Endothelial cell (in vitro differentiated cells): ENCODE data around the gene MYO18B. TPM values are rescaled to one million over a fixed set of nuclear protein-coding genes. Genes with fewer than 3 reads are reported as not detected.

ENCODE experiments used
- DNase-seq: peaks from one replicate; pipeline ENCODE4 v3.0.0; 2021; ENCODE audit warnings: low spot score
- H3K27ac Mint-ChIP-seq: one replicate; pipeline ENCODE4 v1.8.0; 2021; ENCODE audit warnings: mixed read lengths, inconsistent platforms; ENCODE audit not compliant: unreplicated experiment
- H3K27me3 Mint-ChIP-seq: one replicate; pipeline ENCODE4 v1.8.0; 2021; ENCODE audit warnings: mild to moderate bottlenecking, moderate library complexity, mixed read lengths, inconsistent platforms; ENCODE audit not compliant: unreplicated experiment
- H3K36me3 Mint-ChIP-seq: one replicate; pipeline ENCODE4 v1.8.0; 2021; ENCODE audit warnings: mild to moderate bottlenecking, low read depth, mixed read lengths, inconsistent platforms; ENCODE audit not compliant: unreplicated experiment
- H3K4me1 Mint-ChIP-seq: one replicate; pipeline ENCODE4 v1.8.0; 2021; ENCODE audit warnings: mild to moderate bottlenecking, mixed read lengths, inconsistent platforms; ENCODE audit not compliant: unreplicated experiment
- H3K4me3 Mint-ChIP-seq: one replicate; pipeline ENCODE4 v1.8.0; 2021; ENCODE audit warnings: mild to moderate bottlenecking, mixed read lengths, inconsistent platforms; ENCODE audit not compliant: unreplicated experiment
- H3K9me3 Mint-ChIP-seq: one replicate; pipeline ENCODE4 v1.8.0; 2021; ENCODE audit warnings: mixed read lengths, inconsistent platforms; ENCODE audit not compliant: unreplicated experiment
- total RNA-seq: library from RNA; stranded (reverse); fragmentation: NEBNext Ultra II Directional; extraction: Animal tissue kit (Norgen Biotek cat#: 25700); gene quantifications from one replicate; pipeline ENCODE4 v1.2.1, GENCODE V29; 2021; ENCODE audit not compliant: unreplicated experiment
- TF ChIP-seq, protein P1 (sequence below): fragments of 200-600 bp; sonication (generic); IDR thresholded peaks from one replicate; pipeline ENCODE4 v1.5.0; 2021; ENCODE audit warnings: antibody characterized with exemption; ENCODE audit not compliant: unreplicated experiment

Gene MYO18B
- total RNA-seq, 1 donor from 2014 or later: not detected

DNA sequence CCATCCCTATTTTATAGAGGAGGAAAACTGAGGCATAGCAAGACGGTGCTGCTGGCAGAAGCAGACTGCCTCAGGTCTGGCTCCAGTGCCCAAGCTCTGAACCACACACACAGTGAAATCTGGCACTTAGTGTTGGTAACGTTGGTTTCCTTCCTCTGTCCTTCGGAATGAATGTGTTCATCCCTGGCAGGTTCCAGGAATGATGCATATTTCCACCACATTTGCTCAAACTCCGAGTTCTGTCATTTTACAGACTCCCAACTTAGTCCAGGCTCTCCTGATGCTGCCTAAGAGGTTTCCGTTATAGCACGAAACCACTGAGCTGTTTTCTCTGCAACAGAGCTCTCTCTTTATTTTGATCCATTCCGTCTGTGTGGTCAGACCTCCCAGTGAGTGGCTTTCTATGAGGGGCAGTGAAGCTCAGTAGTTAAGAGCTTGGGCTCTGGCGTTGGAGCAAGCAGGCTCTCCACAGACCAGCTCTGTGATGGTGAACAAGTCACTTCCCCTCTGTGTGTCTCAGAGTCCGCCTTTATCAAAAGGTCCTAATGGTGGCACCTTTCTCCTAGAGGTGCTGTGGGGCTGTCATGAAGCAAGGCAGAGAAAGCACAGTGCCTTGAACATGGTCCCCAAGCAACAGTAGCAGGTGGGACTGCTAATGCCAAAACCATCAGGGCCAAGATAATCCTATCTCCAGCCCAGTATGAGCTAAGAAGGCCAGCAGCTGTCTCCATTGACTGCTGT, 200.3 kb downstream of the MYO18B start:
- Mint-ChIP-seq H3K27ac (no peak overlapping the region), H3K4me3 (no peak overlapping the region), H3K9me3 (no peaks in the 10 kb centered on the region), H3K36me3 (no peaks in the 10 kb centered on the region), H3K27me3 (peaks cover 3% of the 10 kb centered on the region), H3K4me1 (peaks cover 2% of the 10 kb centered on the region)
- no peak for DNase-seq
- TF ChIP-seq, protein P1, sequence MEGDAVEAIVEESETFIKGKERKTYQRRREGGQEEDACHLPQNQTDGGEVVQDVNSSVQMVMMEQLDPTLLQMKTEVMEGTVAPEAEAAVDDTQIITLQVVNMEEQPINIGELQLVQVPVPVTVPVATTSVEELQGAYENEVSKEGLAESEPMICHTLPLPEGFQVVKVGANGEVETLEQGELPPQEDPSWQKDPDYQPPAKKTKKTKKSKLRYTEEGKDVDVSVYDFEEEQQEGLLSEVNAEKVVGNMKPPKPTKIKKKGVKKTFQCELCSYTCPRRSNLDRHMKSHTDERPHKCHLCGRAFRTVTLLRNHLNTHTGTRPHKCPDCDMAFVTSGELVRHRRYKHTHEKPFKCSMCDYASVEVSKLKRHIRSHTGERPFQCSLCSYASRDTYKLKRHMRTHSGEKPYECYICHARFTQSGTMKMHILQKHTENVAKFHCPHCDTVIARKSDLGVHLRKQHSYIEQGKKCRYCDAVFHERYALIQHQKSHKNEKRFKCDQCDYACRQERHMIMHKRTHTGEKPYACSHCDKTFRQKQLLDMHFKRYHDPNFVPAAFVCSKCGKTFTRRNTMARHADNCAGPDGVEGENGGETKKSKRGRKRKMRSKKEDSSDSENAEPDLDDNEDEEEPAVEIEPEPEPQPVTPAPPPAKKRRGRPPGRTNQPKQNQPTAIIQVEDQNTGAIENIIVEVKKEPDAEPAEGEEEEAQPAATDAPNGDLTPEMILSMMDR: no peak

DNA sequence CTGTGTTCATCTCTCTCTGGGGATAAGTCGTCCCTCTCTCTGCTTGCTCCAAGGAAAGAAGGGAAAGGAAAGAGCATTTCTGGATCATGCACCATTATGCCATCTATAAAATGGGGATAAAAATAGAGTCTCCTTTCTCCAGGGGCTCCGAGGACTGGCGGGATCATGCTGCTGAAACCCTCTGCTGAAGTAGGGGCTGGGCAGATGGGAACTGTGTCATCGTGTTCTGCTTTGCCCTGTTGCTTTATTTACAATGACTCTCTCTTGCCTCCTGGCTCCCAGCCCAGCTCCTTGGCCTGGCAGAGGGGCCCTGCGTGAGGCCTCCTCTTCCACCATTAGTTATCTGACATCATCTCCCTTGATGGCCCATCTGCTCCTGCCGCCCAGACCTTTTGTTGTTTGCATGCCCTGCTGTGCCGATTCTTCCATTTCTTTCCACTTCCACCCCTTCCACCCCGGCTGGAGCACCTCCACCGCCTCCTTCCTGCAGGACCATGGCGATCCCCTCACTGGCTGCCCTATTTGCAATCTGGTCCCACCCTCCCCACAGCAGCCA, 200.9 kb downstream of the MYO18B start:
- H3K4me3 Mint-ChIP-seq: no peak overlapping the region

DNA sequence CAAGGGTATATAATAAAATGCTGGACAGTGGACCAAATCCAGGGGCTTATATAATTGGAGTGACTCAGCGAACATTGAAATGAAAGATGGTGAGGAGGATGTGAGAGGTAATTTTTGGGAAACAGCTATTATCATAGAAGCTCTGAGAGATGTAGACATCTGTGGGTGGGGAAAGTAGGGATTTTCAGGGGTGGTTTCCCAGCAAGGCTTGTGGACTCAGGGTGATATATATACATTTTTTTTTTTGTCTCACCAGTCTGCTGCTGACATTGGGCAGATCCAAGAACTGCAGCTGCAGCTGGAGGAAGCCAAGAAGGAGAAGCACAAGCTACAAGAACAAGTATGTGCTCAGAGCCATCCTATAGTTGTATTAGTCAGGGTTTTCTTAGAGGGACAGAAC, 208.1 kb downstream of the MYO18B start:
- peaks cover 2% of the 10 kb centered on the region for H3K4me1 Mint-ChIP-seq
- no peak overlapping the region for H3K4me3 Mint-ChIP-seq
- H3K36me3 Mint-ChIP-seq: no peaks in the 10 kb centered on the region
- H3K27me3 Mint-ChIP-seq: peaks cover 2% of the 10 kb centered on the region
- no peak overlapping the region for H3K27ac Mint-ChIP-seq
- DNase-seq: no peak
- no peaks in the 10 kb centered on the region for H3K9me3 Mint-ChIP-seq
- TF ChIP-seq, protein P1: no peak

More for the DNA sequence above, 200.9 kb downstream of the MYO18B start:
- no peak for DNase-seq
- Mint-ChIP-seq H3K36me3 (no peaks in the 10 kb centered on the region), H3K27ac (no peak overlapping the region), H3K9me3 (no peaks in the 10 kb centered on the region), H3K27me3 (peaks cover 3% of the 10 kb centered on the region), H3K4me1 (peaks cover 2% of the 10 kb centered on the region)
- TF ChIP-seq, protein P1: no peak

DNA sequence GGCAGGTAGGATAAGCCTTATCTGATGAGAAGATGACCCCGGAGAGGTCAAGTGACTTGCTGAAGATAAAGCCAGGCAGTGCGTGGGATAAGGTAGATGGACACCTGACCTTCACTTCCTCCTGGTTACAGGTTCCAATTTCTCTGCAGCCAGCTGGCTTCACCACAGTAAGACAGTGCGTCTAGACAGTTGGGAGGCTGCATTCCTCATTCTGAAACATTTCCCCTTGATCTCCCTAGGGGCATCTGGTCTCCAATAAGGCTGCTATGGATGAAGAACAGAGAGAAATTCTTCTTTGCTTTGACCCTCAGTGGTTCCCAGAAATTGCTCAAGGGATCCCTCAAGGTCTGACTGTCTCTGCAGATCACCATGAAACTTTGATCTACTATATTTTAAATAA, 211.3 kb downstream of the MYO18B start:
- Mint-ChIP-seq H3K4me3 (no peak overlapping the region), H3K4me1 (no peaks in the 10 kb centered on the region), H3K9me3 (no peaks in the 10 kb centered on the region), H3K27ac (no peak overlapping the region), H3K27me3 (peaks cover 3% of the 10 kb centered on the region), H3K36me3 (no peaks in the 10 kb centered on the region)
- TF ChIP-seq, protein P1: no peak
- DNase-seq: no peak

DNA sequence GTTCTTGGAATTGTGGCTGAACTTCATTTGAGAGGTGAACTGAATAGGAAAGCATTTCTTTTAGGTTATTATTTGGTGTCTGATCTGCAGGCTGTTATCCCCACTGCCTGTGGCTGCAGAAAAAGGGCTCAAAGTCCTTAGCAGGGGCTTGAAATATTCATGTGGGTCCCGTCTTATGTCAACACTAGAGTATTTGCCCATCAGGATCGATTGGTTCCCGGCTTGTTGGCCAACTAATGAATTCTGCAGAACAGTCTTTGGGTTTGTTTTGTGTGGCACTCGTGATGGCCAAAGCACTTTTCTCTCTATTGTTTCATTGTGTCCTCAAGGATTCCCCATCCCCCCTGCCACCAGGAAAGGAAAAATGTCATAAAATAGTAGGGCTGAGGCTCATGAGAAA, 211.9 kb downstream of the MYO18B start:
- DNase-seq: no peak
- Mint-ChIP-seq H3K36me3 (no peaks in the 10 kb centered on the region), H3K4me1 (no peaks in the 10 kb centered on the region), H3K27me3 (peaks cover 3% of the 10 kb centered on the region), H3K9me3 (no peaks in the 10 kb centered on the region), H3K27ac (no peak overlapping the region), H3K4me3 (no peak overlapping the region)
- TF ChIP-seq, protein P1: no peak
